ENCODE measurements around the gene MYO1C.
"Not testable (repeated sequence)": the region's sequence is repeated elsewhere in the genome, so short reads cannot be mapped to it uniquely, and the experiment has no call there.

The MYO1C gene

DNA sequence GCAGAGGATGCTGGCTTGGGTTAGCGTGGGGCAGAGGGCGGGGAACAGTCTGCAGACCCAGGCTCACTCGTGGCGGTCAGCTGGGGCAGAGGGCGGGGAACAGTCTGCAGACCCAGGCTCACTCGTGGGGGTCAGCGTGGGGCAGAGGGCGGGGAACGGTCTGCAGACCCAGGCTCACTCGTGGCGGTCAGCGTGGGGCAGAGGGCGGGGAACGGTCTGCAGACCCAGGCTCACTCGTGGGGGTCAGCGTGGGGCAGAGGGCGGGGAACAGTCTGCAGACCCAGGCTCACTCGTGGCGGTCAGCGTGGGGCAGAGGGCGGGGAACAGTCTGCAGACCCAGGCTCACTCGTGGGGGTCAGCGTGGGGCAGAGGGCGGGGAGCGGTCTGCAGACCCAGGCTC is 16.2 kb upstream of the MYO1C start:
- not testable (repeated sequence) for DNase-seq

DNA sequence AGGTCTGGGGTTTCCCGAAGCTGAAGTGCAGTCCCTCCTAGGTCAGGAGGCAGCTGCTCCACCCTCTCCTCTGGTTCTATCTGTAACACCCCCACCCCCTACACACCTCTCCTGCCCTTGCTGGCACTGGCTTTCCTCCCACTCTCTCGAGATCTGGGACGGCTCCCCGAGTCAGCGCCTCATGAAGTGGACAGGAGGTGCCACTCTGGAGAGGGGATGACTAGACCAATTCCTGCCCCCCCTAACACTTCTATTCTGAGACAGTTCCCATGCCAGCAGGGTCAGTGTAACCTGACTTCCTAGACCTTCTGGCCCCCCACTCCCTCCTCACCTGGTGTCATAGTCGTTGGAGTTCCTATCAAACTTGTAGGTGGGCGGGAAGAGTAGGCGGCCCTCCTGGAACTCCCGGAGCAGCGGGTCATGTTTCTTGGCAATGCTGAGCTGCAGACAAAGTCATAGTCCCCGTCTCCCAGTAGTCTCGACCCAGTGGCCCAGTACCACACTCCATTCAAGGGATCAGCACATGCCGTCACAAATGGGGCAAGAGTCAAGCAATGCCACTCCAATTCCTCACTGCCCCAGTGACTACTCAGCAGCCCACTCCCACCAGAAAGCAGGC is 14.3 kb upstream of the MYO1C start:
- no peak for DNase-seq

DNA sequence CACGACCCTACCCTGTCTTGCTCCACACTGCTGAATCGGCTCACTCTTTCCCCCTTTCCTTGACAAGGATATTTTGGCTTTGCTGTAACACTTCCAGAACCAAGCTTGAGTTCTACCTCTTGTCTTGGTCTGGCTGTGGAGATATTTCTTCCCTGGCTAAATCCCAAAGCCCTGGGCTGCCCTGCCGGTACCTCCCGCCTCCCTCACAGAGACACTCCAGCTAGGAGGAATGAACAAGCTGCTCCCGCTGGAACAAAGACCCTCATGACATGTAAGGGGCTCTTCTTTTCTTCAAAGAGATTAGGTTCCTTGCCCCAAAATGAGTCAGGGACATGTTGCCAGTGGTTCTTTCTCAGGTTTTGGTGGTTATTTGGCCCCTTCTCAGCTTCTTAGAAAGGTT is 13.1 kb upstream of the MYO1C start:
- no peak for DNase-seq

DNA sequence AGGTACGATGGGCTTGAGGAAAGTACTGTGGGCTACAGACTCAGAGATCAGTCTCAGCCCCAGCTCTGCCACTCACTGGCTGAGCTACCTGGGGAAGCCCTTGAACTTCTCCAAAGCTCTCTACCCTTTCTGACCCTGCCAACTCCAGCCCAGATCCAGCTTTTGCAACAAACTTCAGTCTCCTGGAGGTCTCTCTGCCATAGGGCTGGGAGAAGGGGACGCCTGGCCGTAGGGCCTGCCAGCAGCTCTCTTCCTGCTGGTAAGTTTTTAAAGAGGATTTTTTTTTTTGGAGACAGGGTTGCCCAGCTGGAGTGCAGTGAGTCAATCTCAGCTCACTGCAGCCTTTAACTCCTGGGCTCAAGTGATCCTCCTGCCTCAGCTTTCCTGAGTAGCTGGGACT is 12.4 kb upstream of the MYO1C start:
- DNase-seq: no peak

DNA sequence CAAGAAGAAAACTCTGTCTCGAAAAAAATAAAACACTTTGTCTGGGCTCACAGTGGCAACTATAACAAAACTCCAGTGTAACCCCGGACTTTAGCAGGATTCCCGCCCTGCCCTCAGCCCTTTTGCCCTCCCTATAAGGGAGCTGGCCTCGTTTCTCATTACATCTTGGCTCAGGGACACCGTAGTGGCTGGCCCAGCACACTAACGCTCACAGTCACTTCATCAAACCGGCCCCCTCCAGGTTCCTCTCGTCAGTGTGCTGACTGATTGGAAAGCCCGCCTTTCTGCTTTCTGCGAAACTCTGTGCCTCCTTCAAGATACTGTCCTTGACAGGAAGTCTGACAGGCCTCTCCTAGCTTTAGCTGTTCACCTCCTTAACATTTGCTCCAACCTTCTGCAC is 11.2 kb upstream of the MYO1C start:
- no peak for DNase-seq

DNA sequence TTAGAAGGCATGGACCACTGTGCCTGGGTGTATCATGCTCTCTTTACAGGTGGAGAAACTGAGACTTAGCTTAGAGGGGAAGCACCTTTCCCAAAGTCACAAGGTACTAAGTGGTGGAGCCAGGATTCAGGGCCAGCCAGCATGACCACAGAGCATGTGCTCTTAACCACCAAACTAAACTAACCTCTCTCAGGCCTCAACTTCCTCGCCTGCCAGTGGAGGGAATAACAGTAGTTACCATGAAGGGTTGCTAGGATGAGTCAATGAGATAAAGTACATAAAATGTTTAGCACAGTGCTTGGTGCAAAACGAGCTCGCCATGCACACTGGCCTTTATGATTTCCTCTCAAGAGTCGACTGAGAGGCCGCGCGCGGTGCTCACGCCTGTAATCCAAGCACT is 6.4 kb upstream of the MYO1C start:
- DNase-seq: peak; percentile 68

DNA sequence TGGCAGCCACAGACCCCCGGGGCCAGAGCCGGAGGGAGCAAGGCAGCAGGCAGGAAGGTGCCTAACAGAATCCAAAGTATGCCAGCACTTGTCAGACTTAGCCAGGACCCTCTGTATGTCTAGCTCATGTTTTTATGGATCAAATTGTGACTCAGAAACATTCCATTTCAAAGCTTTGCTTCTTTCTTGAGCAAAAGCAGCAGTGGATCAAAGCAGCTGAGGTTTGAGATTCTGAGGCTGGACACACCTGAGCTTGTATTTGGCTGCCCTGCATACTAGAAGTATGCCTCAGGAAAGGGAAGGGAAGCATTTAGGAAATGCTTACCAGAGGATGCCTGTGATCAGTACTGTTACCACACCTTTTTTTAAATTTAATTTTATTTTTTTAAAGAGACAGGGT is 5.7 kb upstream of the MYO1C start:
- DNase-seq: no peak

DNA sequence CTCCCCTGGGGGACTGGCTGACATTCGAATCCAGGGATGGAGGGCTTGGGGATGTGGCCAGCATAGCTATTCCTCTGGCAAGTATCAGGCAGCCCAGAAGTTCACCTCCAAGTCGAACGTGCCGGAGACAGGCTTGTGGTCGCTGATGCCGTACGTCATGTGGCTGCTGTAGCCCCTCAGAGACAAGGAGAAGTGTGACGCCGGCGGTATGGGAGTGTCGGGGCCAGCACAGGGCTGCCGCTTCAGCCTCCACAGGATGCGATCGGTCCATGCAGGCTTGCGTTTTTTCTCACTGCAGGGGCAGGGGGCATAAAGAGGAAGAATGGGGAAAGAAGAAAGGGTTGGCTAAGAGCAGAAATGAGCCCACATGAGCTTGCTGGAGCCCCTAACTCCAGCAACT is 5.3 kb upstream of the MYO1C start:
- no peak for DNase-seq

DNA sequence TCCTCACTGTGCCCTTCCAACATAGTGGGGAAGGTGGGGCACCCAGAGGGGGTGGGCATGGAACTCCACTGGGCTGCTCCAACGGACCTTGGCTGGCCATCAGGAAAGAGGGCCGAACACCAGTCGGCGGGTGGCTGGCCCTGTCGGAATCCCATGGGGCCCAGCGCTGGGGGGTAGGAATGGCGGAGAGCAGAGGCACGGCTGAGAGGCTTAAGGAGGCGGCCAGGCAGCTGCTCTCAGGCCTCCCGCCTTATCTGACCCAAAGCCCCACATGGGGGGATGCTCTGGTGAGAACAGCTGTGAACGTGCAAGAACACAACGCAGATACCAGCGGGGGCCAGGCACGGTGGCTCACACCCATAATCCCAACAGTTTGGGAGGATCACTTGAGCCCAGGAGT is 4.4 kb upstream of the MYO1C start:
- DNase-seq: no peak

DNA sequence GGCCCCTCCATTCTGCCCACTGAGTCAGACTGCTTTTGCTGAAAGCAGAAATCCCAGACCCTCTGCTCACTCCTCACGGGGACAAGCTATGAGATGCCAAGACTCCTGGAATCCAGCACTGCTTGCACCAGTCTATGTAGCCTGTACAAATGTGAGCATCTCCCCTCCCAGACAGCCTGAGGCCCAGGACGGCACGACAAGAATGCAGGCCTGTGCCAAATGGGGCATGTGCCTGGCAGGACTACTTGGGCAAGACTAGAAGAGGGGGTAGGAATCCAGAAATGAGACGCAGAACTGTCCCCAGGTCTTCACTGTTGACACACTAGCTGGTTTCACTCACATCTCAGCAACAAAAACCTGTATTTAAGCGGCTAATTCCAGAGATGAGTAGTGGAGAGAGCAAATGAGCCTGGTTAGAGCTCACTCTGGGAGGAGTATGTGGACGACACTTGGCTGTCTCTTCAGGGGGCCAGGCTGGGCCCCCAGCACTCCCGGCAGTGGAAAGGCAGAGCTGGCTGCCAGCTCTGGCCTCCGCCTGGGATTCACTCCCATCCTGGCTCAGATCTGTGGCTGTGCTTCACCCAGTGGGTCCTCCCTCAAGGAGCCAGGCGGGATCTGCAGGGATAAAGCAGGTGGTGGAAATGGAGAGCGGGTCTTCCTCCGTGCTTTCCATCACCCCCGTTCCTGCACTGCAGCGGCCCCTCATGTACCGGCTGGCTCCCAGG is 2.9 kb upstream of the MYO1C start:
- no peak for DNase-seq

DNA sequence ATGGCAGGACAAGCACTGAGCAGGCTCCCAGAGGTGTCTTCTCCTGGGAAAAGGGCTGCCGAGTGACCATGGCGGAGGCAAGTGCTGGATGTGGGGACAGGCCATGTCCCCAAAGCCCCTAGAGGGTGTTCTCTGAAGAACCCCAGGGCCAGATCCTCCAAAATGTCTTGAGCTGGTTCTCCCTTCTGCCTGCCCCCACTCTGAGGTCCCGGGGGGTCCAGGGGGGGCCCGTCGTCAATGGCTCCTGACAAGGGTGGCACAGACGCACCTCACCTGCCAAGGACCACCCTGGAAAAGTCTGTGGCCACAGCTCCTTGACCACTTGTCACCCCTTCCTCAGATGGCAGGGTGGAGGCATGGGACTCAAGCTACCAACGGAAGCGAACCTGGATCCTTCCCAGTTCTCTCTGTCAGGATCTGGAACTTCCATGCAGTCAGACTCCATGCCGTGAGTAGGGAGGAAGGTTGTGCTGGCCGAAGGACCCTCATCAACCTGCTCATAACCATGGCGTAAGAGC is 2.3 kb upstream of the MYO1C start:
- DNase-seq: no peak

DNA sequence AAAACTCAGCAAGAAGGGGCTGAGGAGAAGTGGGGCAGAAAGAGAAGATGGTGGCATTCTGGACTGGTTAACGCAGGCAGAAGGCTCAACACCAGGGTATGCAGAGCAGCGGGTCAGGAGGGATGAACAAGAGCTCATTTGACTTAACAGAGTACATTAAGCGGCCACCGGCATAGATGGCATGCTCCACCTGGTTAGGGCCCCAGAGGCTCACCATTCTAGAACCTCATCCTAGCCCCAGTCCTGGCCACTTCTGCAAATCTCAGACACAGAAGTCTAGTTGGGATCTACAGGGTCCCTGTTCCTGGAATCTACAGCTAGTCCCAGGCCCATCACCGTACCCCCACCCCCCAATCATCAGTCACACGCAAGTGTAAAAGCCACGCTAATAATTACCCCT is 1.7 kb upstream of the MYO1C start:
- no peak for DNase-seq

DNA sequence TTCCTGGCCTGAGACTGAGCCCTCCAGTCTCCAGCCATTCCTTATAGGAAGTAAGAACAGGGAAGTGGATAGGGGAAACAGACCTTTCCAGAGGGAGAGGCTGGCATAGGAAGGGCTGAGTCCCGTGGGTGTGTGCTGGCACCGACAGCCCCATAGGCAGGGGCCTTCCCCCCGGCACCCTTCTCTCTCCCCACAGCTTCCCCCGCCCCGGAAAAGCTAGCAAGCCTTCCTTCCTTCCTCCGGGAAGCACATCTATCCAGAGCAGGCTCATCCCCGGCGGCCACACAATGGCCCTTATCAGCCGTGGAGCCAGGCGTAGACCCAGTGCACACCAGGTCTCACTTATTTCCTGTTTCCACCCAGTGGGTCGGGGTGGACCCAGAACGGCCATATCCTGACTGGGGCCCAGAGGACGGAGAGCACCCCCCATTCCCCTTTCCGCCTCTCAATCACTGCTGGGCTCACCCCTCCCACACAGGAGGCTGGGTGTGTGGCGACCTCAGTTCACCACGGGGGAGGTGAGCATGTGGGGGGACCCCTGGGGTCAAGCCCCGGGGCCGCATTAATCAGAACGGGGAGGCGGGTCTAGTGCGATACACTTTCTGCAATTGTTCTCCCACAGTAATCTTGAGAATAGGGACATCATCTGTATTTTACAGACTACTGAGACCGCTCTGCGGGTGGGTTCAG is 950 bp upstream of the MYO1C start:
- peak; percentile 41 for DNase-seq

DNA sequence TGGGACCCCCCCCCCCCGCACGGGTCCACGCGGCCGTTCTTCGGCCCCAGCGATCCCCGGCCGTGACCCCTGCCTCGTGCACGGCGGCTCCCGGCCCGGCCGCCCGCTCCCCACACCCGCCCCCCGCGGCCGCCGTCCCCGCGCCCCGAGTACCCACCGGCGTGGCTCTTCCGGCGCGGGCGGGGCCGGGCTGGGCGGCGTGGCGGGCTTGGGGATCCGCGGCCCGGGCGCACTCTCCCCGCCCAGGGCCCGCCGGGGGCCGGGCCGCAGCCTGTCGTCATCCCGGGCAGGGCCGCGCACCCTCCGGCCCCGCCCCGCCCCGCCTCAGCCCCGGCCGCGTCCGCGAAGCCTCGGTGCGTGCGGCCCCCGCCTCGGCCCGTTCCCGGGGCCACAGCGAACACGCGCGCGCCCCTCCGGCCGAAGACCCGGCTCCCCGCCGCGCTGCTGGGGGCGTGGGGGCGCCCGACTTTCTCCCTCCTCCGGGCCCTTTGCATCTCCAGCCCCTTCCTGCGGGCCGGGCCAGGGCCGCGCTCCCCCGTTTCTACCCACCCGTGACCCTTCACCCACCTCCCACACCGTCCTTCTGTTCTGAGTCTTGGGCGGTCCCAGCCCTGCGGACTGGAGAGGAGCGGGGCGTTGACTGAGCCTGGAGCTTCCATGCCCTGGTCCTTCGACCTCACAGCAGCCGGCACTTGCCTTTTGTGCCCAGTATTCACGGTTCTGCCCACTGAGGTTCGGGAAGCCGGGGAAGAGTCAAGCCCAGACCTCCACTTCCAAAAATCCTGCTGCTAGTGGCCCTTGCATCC is 840 bp downstream of the MYO1C start:
- DNase-seq: peak; percentile 67

DNA sequence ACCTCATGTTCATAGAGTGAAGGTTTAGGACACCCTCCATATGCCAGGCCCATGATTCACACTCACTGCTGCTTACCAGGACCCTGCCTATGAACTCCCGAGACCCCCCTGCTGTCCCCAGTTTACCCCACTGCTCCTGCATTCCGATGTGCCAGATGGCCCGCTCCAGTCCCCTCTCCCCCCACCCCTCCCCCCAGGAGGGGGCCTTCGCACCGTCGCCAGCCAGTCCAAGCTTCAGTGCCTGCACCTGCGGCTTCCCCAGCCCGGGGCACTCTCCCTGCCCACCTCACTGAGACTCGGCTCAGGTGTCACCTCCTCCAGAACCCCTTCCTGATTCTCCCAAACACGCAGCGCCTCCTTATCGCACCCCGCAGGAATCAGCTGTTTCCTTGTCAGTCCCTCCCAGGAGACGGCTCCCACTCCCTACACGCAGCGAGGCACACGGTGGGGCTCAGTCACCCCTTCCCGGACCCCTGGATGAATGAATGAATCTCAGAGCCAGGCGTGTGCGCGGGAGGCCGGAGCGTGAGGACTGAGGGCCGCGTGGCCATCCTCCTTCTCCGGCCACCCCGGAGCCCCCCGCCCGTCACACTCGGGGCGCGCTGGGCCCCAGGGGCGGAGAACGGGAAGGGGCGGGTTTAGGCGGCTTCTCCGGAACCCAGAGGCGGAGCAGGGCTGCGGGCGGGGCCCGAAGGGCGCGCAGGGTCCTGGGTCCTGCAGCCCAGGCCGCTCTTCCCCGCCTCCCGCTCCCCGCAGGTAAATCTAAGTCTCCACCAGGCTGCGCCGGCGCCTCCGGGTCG is 1.6 kb downstream of the MYO1C start:
- DNase-seq: peak; percentile 79

DNA sequence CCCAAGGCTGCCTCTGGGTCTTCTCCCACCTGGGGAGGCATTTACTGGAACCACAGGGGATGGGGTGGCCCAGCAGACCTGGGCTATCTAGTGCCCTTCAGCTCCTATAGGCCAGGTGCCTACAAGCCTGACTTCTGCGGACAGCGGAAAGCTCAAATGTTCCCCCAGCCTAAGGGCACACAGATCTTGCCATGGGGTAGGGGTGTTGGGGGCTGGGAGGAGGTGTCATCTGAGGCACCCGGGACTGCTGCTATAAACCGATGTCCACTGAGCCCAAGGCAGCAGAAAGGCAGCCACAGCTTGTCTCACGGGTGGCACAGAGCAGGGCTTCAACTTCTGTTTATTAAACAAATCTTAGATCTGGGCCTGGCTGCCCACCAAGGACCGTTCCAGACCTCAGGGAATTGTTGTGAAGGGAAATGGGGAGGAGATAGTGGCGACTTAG is 3.6 kb downstream of the MYO1C start:
- DNase-seq: no peak

DNA sequence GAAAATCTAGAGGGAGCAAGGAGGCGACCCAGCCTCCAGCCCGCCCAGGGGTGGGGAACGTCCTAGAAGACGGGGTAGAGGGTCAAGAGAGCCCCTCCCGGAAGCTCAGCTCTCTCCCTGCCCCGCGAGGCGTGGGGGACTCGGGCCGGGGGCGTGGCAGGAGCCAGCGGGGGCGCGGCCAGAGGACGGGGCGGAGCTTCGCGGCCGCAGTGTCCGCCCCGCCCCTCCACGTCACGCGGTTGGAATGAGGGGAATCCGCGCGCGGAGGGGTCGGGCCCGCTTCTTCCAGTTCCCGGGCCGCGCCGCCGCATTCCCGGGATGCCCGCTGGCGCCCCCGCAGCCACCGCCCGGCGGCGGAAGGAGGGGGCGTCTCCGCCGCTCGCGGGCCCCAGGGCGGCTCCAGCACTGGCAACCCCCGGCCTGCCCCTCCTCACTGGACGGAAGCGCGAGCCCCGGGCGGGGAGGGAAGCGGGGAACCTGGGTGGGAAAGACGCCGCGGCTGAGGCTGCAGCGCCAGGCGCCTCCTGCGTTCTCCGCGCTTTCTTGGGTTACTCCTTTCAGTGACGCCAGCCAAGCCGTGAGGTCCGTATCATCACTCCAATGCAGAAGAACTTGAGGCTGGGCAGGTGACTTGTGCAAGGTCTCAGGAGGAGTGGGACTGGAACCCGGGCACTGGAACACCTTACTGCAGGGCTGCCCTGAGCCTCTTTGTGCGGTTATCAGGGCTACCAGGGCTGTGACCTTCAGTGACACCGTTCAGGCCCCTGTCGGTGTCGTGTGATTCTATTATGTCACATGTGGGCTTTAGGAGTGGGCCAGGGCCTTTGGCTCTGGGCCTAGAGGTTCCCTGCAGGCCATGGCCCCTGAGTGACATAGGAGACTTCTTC is 4.3 kb downstream of the MYO1C start:
- DNase-seq: peak; percentile 65

DNA sequence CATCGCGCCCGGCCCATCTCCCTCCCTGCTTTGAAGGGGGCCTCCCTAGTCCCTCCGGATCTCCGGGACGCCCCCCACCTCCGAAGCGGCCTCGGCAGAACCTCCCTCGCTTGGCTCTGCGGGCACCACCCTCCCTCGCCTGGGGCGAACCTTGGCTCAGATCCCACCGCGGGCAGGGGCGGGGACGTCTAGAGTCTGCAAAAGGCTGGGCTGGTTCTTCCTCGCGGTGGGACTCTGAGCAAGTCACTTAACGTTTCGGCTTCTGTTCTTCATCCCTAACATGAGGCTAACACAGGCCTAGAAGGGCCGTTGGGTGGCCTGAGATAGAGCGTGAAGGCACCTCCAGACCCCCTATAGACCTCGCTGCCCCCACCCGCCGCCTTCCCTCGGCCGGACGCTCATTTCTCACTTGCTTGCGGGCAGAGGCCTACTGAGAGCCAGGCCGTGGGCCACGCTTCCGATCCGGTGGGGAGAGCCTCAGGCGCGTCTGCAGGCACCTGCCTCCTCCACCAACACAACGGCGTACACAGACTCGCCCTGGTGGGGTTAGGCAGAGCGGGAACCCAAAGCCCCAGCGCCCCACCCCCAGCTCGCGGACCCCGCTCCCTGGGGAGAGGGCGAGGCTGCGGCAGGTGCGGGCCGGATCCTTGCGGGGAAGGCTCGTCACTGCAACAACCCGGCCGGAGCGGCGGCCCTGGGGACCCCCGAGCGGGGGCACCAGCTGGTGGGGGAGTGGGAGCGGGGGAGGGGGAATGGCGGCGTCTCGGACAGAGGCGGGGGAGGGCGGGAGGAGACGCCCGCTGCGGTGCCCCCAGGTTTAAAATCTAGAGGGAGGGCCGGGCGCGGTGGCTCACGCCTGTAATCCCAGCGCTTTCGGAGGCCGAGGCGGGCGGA is 5.4 kb downstream of the MYO1C start:
- DNase-seq: peak; percentile 93

DNA sequence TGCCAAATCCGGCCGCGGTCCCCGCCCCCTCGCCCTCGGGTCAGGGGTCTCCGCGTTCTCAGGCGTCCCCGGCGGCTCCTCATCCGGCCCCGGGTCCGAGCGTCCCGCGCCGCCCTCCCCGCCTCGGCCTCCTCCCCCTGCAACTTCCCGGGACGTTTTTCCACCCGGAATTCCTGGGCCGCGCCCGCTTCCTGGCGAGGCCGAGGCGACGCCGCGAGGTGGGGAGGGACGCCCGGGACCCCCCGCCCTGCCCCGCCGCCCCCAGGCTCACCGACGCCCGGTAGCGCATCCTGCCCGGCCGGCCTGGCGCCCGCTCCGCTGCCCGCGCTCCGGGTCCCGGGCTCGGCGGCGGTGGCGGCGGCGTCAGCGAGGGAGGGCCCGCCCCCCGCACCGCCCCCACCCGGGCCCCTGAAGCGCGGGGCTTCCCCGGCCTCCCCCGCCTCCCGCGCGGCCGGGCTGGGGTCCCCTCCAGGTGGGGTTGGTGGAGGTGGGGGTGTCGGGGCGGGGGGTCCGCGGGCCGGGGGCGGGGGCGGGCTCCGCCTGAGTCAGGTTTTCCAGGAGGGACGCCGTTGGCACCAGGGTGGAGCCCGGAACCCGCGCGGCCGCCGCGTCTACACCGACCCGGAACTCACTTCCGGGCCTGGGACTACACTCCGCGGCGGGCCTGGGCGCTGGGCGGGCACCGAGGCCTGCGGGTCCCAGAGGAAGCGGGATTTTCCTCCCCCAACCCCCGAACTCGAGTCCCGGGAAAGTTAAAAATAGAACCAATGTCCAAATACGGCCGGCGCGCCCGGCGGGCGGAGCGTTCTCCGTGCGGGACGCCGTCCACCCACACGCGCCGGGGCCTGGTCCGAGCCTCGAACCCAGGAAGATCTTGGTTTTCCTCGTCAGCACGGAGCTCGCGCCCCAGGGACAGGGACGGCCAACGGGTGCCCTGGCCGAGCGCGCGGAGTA is 6.8 kb downstream of the MYO1C start:
- DNase-seq: peak; percentile 42
